GM12865 (cell line): Measurements from ENCODE around the gene SLC35F4.
A peak's percentile ranks its signal among the peaks of the same experiment; 100 is the strongest.

ENCODE experiments used
- DNase-seq: peaks from one replicate; pipeline ENCODE4 v3.0.0; 2010; ENCODE audit warnings: low read depth
- H3K4me3 ChIP-seq: 2 replicates; pipeline ENCODE4 v1.5.1; 2011; ENCODE audit warnings: mild to moderate bottlenecking, low read depth, low read length, control low read depth
- CTCF ChIP-seq: IDR thresholded peaks from 2 replicates; pipeline ENCODE4 v1.5.1; 2011; ENCODE audit warnings: low read length, control low read depth, low read depth, inconsistent platforms; ENCODE audit not compliant: insufficient read depth; ENCODE audit errors: missing control alignments

SLC35F4 gene

GRCh38 chr14:57884175-57884574 lies 18.3 kb upstream of the SLC35F4 start:
- TF ChIP-seq CTCF, result no peak
- DNase-seq, result no peak
- H3K4me3 ChIP-seq, result no peak overlapping the region

GRCh38 chr14:57883061-57883460 lies 17.2 kb upstream of the SLC35F4 start:
- H3K4me3 ChIP-seq, result no peak overlapping the region
- DNase-seq, result no peak
- TF ChIP-seq CTCF, result no peak

GRCh38 chr14:57879516-57879915 lies 13.6 kb upstream of the SLC35F4 start:
- TF ChIP-seq CTCF, result no peak
- no peak for DNase-seq
- no peak overlapping the region for H3K4me3 ChIP-seq

- DNase-seq, result no peak
- no peak overlapping the region for H3K4me3 ChIP-seq
- TF ChIP-seq CTCF, result no peak
Measured at GRCh38 chr14:57875985-57876384, 10.1 kb upstream of the SLC35F4 start.

GRCh38 chr14:57875296-57875695 lies 9.4 kb upstream of the SLC35F4 start:
- DNase-seq, result no peak
- H3K4me3 ChIP-seq, result no peak overlapping the region
- TF ChIP-seq CTCF, result no peak

GRCh38 chr14:57871459-57872080 lies 5.7 kb upstream of the SLC35F4 start:
- DNase-seq, result peak; percentile 43
- no peak overlapping the region for H3K4me3 ChIP-seq
- peak; percentile 66 for TF ChIP-seq CTCF

GRCh38 chr14:57870686-57871457 lies 5.0 kb upstream of the SLC35F4 start:
- TF ChIP-seq CTCF, result no peak
- H3K4me3 ChIP-seq, result no peak overlapping the region
- DNase-seq, result no peak
